ENCODE results near the gene MEFV.

Gene MEFV

GRCh38 chr16:3268294-3268693 lies 11.9 kb upstream of the MEFV start:
- DNase-seq = no peak

GRCh38 chr16:3266873-3267537 lies 10.6 kb upstream of the MEFV start:
- peak; percentile 36 for DNase-seq

- peak; percentile 97 for DNase-seq
Observed at GRCh38 chr16:3264137-3265036, 8.0 kb upstream of the MEFV start.

GRCh38 chr16:3262517-3262916 lies 6.1 kb upstream of the MEFV start:
- DNase-seq = no peak

GRCh38 chr16:3259836-3260235 lies 3.4 kb upstream of the MEFV start:
- DNase-seq = no peak

GRCh38 chr16:3256866-3257465 lies 533 bp upstream of the MEFV start:
- DNase-seq = no peak

- DNase-seq = no peak
Observed at GRCh38 chr16:3254309-3254708, 2.1 kb downstream of the MEFV start.

GRCh38 chr16:3252967-3253366 lies 3.5 kb downstream of the MEFV start:
- DNase-seq = no peak

- DNase-seq = no peak
Observed at GRCh38 chr16:3249451-3249850, 7.0 kb downstream of the MEFV start.

- DNase-seq = no peak
Observed at GRCh38 chr16:3249020-3249419, 7.4 kb downstream of the MEFV start.

GRCh38 chr16:3248596-3248995 lies 7.8 kb downstream of the MEFV start:
- DNase-seq = no peak

- no peak for DNase-seq
Observed at GRCh38 chr16:3246876-3247275, 9.6 kb downstream of the MEFV start.

GRCh38 chr16:3246002-3246401 lies 10.4 kb downstream of the MEFV start:
- DNase-seq = no peak

- DNase-seq = no peak
Observed at GRCh38 chr16:3243882-3244281, 12.6 kb downstream of the MEFV start.

- no peak for DNase-seq
Observed at GRCh38 chr16:3242709-3243108, 13.7 kb downstream of the MEFV start.

GRCh38 chr16:3241761-3242160 lies 14.7 kb downstream of the MEFV start:
- DNase-seq = no peak

GRCh38 chr16:3235856-3236669 lies 20.4 kb downstream of the MEFV start:
- DNase-seq = no peak

- peak; percentile 93 for DNase-seq
Observed at GRCh38 chr16:3234857-3235561, 21.4 kb downstream of the MEFV start, which contains the start of gene ZNF200. ZNF200 (minus strand) TSS chr16:3235158; CDS start chr16:3233755, 1,403 bp downstream.

GRCh38 chr16:3234543-3234856 lies 21.9 kb downstream of the MEFV start:
- DNase-seq = no peak

GRCh38 chr16:3223913-3224515 lies 32.4 kb downstream of the MEFV start:
- no peak for DNase-seq

GRCh38 chr16:3220839-3221238 lies 35.6 kb downstream of the MEFV start:
- no peak for DNase-seq

- no peak for DNase-seq
Observed at GRCh38 chr16:3216263-3216640, 40.2 kb downstream of the MEFV start.
